Endometrial microvascular endothelial cells (primary cell): Measurements from ENCODE around the gene RBM19. TPM values are rescaled to one million over a fixed set of nuclear protein-coding genes. Genes with fewer than 3 reads are reported as not detected.
"Not testable (repeated sequence)": the region's sequence is repeated elsewhere in the genome, so short reads cannot be mapped to it uniquely, and the experiment has no call there.

ENCODE experiments used
- in situ Hi-C: cut with HindIII; loops from 2 replicates; pipeline ENCODE4 v1.10.0; 2017; ENCODE audit warnings: low sequenced_read_pairs, low pct_unique_long_range_greater_than_20kb; ENCODE audit errors: inconsistent ontology term
- total RNA-seq: library from RNA; depleted of rRNA; stranded (reverse); fragments of >200 nt; gene quantifications from one replicate; pipeline ENCODE4 v1.2.3, GENCODE V29; 2015; ENCODE audit errors: inconsistent ontology term

Gene RBM19
- total RNA-seq, 1 donor from 2014 or later = 30.6 TPM

DNA sequence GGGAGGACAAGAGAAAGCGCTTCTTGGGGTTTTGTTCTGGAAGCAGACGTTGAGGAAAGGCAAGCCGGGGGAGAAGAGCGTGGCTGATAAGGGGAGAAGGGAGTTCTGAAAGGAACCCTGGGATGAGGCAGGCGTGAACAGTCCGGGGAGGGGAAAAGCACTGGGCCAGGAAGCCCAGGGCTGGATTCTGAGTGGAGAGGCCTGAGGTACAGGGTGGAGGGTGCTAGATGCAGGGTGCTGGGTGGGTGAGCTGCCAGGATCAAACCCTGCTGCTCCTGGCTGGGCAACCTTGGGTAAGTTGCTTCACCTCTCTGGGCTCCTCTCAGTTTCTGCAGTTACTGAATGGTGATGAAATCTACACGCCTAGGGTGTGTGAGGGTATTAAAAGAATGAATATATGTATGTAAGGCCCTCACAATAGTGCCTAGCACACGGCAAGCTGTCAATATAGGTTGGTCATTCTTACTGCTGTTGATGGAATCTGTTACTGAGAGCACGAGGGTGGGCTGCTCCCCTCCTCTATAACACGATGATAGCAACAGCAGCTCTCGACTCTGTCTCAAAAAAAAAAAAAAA, 138.5 kb downstream of the RBM19 start:
- in situ Hi-C loops = no loop called here

DNA sequence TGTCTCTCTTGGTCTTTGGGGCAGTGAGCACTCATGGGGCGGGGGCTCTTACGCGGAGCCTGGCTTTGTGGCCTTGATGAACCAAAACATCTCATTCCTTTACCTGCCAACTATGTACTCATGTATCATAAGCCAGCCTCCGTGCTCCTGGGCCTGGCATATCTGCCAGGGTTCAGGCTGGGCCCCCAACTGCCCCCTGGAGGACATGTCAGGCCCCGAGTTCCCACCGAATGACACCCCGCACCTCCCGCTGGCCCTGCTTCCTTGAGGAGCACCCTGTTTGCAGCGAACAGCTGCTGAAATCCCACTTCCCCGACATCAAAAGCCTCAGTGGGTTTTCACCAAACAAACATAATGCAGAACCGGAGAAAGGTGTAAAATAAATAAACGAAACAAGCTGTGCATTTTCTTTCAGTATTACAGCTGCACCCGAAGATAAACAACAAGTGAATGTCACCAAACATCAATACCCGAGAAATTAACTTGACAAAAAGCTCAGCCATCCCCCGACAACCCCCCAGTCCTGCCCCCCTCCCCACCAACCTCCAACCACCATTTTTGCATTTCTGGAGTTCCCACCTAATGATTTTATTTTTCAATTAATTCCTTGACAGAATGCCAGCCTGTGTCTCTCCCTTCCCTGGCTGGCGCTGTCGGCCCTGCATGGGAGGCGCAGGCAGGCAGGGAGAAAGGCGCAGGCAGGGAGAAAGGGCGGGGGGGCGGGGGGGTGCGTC, 139.2 kb downstream of the RBM19 start:
- in situ Hi-C loops = no loop called here

DNA sequence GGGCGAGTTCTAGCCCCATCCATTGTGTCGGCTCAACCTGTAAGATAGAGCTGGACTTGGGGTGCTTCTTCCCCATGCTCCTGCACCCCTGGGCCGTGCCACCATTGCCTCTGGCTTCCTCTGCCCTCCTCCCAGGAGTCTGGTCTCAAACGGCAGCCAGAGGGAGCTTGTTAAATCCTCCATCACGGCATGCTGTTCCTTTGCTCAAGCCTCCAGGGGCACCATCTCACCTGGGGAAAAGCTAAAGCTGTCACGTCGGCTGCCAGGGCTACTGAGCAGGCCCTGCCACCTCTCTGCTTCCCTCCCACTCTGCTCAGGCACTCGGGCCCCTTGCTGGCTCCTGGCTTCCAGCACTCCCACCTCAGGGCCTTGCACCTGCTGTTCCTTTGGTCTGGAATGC, 140.4 kb downstream of the RBM19 start:
- in situ Hi-C loops = no loop called here

DNA sequence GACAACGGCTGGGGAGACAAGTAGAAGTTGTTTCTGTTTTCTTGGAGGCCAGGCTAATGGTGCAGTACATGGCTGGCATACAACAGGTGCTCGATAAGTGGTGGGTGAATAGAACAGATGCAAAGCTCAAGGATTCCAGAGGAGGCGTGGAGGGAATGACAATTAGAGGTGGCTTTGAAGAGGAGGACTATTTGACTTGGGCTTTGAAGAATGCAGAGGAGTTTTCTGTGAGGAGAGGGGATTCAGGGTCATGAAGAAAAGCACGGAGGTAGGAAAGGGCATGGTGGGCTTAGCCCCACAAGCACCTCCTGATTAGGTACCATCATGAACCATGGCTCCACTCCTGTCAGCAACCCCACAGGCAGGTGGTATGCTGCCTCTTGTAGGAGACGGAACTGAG, 142.3 kb downstream of the RBM19 start:
- in situ Hi-C loops = no loop called here

DNA sequence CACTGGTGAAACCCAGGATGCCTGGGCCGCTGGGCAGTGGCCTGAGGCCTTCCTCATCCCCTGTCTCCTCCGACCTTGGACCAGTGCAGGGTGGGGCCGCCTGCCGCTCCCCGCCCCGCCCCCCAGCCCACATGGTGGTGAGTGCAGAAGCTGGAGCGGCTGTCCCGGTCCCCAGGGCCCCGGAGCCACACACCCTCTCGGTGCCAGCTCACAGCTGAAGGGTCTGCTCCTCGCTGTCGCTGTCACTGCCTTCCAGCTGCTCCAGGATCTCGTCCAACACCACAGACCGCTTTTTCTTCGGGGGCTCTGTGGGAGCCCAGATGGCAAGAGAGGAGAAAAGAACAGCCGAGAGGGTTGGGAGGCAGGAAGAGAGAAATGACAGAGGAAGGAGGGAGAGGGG, 143.1 kb downstream of the RBM19 start:
- in situ Hi-C loops = no loop called here

DNA sequence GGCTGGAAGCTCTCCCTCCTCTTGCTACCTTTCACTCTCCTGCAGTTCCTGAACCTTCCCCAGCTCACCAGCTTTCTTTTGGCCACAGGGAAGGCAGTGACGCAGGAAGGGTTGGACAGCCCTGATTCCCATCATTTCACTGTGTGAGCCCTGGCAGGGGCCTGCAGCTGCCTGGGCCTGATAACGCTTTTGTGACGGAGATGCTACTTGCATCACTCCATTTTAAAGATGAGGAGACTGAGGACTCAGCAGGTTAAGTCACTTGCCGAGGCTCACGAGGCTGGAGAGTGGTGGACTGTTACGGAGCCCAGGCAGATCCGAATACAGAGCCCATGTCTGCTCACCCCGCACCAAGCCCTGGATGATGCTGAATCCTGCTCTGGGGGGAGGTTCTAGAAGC, 145.3 kb downstream of the RBM19 start:
- in situ Hi-C loops = no loop called here

DNA sequence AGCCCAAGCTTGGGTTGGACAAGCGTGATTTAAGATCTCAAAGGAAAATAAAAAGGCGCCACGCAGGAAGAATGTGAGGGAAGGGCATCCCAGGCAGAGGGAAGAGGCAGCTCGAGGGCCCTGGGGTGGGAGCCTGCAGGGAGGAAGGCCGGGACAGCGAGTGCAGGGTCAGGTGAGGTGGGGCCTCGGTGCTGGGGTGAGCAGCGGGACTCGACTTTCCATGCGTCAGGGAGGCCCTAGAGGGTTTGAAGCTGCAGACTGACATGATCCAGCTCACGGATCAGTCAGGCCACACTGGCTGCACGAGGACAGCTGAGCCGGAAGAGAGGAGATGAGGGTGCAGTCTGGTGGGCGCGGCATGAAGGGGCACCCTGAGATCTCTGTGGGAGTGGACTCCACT, 145.8 kb downstream of the RBM19 start:
- in situ Hi-C loops = no loop called here

DNA sequence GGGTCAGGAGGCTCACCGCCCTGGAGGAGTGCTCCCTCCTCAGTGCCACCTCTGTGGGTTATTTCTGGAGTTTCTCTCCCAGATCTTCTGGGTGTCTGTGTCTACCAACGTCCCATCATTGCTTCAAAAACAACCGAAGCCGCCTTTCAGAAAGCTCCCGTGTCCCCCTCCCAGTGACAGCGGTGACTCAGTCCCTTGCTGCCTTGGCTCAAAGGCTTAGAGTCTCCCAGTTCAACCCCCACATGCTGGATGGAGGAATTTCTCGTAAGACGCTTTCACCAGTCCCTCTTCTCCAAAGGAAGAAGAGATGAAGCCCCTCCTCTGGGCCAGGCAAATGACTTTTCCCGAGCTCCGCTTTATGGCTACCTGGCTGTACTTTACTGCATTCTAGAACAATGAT, 146.6 kb downstream of the RBM19 start:
- in situ Hi-C loops = no loop called here

DNA sequence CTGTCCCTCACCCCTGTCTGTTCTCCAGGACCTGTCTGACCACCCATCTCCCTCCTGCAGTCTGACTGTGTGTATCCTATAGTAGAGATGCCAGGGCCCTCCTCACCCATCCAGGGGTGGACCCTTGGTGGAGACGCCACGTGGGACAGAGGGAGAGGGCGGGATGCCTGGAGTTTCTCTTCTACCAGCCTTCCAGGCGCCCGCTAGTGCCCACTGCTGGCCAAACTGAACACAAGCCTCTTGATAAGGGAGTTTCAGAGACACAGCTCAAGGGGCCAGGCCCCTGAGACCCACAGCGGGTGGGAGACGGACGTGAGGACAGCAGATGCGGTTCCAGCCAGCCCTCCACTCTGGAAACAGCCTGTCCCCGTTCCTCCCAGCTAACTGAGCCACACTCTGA, 147.3 kb downstream of the RBM19 start:
- in situ Hi-C loops = no loop called here

DNA sequence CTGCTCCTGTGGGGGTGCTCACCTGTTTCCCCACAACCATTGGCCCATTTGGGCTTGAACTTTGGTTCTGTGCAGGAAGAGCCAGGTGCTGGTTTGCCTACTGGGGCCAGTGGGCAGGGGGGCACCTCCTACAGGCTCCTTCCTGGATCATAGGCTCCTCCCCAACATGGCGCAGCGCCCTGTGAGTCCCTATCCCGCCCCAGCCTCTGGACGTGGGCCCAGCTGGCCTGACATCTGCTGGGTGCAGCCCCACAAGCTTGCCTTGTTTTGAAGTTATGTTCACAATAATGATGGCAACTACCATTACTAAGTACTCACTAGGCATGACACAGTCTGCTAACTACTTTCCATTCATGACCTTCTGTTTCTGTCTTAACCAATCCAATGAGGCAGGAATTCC, 147.8 kb downstream of the RBM19 start:
- in situ Hi-C loops = no loop called here

DNA sequence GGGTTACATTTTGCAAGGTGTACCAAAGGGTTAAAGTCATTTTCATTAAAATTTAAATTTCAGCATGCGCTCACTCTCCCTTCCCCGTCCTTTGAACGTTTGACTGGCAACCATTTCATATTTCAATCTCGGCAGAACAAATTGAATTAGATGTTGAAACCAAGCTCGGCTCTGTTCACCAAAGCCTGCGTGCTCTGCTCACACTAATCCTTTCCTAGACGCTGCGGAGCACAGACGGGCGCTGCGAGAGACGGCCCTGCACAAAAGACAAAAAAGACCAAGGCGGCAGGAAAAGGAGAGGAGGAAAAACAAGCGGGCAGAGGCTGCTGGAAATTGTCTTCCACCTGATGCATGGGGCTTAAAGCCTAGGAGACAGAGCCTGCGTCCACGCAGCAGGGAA, 149.3 kb downstream of the RBM19 start:
- in situ Hi-C loops = no loop called here

DNA sequence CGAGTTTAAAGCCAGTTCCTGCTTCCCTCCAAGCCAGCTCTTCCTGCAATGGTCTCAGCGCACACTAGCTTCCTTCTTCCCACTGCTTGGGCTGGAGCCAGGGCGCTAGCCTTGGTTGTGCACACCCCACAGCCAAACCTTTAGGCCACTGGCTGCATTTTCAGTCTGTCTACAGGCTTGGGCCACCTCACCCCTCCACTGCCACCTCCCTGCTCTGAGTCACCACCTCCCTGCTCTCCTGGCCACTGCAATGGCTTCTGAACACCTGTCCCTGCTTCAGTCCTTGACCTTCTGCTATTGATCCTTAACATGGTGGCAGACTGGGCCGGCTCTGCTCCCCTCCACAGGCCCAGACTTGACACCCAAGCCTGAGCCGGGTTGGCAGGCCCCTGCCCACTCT, 151.1 kb downstream of the RBM19 start:
- in situ Hi-C loops = no loop called here

DNA sequence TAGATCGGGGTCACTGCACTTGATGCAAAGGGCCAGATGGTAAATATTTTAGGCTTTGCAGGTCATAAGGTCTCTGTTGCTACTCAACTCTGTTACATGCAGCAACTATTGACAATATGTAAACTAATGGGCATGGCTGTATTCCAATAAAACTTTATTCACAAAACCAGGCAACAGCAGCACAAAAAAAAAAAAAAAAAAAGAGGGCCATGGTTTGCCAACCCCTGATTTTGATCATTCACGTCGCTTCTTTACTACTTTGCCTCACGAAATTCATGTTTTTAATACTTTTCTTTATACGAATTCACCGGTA, 152.9 kb downstream of the RBM19 start:
- in situ Hi-C loops = no loop called here

DNA sequence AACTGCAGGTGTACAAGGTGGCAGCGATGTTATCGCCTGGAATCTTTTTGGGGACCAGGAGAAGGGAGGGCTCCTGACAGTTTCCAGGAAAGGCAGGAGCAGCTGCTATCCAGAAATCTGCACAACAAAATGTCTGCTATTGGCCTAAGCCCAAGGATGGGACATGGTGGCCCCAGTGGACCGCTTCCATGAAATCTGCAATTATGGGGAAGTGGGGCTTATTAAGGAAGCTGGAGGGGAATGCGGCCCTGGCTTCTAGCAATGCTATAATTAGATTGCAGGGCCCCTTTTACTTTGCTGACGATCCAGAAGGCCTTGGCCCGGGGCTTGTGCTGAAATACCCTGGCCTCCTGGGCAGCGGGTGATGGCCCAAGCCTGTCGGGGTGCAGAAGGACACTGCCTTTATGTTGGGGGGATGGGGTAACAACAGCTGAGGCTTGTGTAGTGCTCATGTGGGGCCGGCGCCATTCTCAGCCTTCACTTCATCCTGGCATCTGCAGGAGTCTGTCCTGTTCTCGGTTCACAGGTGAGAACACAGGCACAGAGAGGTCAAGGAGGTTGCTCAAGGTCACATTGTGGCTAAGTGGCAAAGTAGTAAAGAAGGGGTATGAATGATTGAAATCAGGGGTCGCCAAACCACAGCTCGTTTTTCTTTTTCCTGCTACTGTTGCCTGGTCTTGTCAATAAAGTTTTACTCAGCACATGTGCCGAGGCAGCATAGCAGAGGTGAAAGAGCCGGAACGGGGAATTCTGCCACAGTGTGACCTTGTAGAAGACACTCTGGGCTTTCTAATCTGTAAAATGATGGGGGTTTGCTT, 153.5 kb downstream of the RBM19 start:
- in situ Hi-C loops = no loop called here

DNA sequence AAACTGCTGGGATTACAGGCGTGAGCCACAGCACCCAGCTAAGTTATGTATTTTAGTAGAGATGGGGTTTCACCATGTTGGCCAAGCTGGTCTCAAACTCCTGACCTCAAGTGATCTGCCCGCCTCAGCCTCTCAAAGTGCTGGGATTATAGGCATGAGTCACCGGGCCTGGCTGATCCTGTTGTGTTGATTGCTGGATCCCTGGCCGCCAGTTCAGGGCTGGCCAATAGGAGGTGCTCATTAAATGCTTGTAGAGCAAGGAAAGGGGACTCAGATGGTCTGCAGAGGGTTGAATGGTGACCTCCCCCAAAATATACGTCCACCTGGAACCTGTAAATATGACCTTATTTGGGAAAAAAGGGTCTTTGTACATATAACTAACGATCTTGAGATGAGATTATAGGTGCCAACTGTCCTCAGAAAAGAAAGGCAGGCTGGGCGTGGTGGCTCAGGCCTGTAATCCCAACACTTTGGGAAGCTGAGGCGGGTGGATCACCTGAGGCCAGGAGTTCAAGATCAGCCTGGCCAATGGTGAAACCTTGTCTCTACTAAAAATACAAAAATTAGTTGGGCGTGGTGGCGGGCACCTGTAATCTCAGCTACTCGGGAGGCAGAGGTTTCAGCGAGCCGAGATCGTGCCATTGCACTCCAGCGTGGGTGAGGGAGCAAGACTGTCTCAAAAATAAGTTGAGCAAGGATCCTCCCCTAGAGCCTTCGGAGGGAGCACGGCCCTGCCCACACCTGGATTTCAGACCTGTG, 156.5 kb downstream of the RBM19 start:
- in situ Hi-C loops = not testable (repeated sequence)

DNA sequence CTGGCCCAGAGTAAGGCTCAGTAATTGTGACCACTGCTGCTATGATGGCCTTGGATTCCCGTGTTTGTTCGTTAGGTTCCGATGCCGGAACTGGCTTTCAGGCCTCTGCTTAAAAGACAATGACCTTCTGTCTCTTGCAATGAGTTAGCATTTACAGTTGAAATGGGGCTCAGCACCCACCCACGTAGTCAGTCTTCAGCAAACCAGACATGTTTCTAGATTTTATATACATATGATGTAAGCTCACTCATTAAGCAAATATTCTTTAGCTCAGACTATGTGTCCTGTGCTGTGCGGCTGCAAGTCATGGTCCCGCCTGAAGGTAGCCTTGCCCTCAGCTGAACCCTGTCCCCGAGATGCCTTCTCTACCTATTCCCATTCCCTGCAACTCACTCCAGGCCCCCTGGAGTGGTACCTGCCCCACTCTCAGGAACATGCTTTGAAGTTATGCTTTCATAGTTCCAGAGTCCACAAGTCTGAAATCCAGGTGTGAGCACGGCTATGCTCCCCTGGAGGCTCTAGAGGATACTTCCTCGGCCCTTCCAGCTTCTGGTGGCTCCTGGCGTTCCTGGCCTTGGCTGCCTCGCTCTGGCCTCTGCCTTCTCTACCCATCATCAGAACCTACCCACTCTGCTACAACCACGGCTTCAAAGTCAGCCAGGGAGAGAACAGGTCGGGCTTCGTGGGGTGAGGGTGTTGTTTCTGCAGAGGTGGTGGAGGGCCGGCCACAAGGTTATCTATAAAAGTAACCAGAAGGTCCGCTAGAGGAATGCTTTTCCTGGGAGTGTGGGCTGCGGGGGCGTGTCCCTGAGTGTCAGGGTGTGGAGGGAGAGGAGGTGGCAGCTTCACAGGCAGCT, 157.8 kb downstream of the RBM19 start:
- in situ Hi-C loops = no loop called here

DNA sequence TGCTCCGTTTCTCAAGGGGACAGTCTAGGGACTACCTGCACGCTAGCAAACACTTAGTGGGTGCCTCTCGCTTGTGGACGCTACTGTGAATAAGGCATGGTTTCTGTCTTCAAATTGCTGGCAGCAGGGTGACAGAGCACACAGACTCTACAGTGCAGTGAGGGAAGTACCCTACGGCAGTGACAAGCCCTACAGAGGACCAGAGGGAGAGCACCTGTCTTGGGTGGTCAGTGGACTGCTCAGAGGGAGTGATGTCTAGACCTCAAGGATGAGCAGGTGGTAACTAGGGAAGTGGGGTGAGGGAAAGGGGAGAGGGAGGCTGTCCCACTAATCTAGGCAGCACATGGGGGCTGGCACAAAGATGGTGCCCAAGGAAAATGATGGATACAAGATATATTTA, 160.5 kb downstream of the RBM19 start:
- in situ Hi-C loops = no loop called here

DNA sequence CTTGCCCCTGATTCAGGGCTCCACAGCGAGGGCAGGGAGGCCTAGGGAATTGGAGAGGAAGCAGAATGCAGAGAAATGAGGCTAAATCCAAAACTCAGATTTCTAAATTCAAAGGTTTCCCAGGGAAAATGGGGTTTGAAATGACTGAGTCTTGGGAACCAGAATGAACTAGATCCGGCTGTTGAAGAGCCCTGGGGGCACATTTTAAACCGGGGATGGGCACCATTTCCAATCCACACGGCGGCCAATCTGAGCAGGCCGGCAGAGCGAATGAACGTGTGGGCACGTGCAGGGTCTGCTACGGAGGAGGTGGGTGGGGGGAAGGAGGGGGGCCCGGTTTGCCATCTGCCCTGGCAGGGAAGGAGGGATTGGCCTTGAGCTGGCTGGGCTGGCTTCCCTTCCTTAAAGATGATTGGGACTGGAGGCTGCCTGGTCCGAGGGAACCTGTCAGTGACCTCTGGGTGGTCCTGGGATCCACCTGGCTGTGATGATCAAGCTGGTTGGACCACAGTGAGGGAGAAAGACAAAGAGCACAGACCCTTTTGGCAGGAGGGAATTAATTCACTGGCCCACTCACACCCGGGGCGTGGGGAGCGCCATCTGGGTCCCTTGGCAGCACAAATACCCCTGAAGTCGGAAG, 161.0 kb downstream of the RBM19 start:
- in situ Hi-C loops = no loop called here
